HepG2 (cell line): ENCODE measurements around the gene MTIF2. TPM values are rescaled to one million over a fixed set of nuclear protein-coding genes. Genes with fewer than 3 reads are reported as not detected.

Source experiments
- ATAC-seq: fragments of 200-7000 bp; cut with Tn5 transposase; 3 replicates; pipeline ENCODE4 v1.9.1; 2020; ENCODE audit warnings: mild to moderate bottlenecking, moderate library complexity
- BruUV-seq: library from RNA; stranded (reverse); fragments of 400-500 nt; replicated peaks from 2 replicates; lab custom pipeline; 2021; lab: Mats Ljungman, UMichigan
- CTCF ChIA-PET: fragments of 300-600 bp; formaldehyde crosslinking; extraction: SDS; loops from one replicate; lab custom pipeline; 2021; ENCODE audit warnings: low total read pairs, inconsistent platforms, low intra/inter-chr PET ratio; lab: Yijun Ruan, JAX
- POLR2A ChIA-PET: fragments of 350-600 bp; sonication (Branson Sonifier 250); formaldehyde crosslinking; loops from one replicate; lab custom pipeline; 2020; ENCODE audit warnings: antibody characterized with exemption, inconsistent platforms; lab: Yijun Ruan, JAX
- DNase-seq: peaks from one replicate; pipeline ENCODE4 v3.0.0-alpha.2; 2015; ENCODE audit warnings: low spot score
- FAIRE-seq: peaks from 3 replicates; lab custom pipeline; 2011; peaks lifted over from hg19 to GRCh38; lab: Jason Lieb, UNC
- H2AFZ ChIP-seq: one replicate; pipeline ENCODE4 v1.6.1; 2011; ENCODE audit warnings: low read length, inconsistent platforms
- H3K27ac ChIP-seq: fragments of 300-600 bp; 3 replicates; pipeline ENCODE4 v1.8.0; 2011; ENCODE audit warnings: mixed run types, mild to moderate bottlenecking, mixed read lengths, low read length, inconsistent platforms; ENCODE audit not compliant: insufficient read depth; ENCODE audit errors: extremely low read length
- H3K27me3 ChIP-seq, 2 experiments: fragments of 200-600 bp in 1 of 2; 2 replicates in 1 of 2; 3 replicates in 1 of 2; pipeline versions ENCODE4 v1.6.0 to v1.8.0; 2011; ENCODE audit warnings: low read length in 2 of 2, mild to moderate bottlenecking in 2 of 2, moderate library complexity in 2 of 2, inconsistent platforms in 1 of 2; ENCODE audit not compliant: insufficient read depth in 2 of 2, control insufficient read depth in 1 of 2
- H3K36me3 ChIP-seq, 2 experiments: fragments of 200-600 bp in 1 of 2; replicated peaks in 1 of 2; 2 replicates in 1 of 2; 3 replicates in 1 of 2; pipeline versions ENCODE4 v1.5.1 to v1.8.0; 2011; ENCODE audit warnings: low read length in 2 of 2, inconsistent platforms in 1 of 2; ENCODE audit not compliant: insufficient read depth in 2 of 2, control insufficient read depth in 1 of 2
- H3K4me1 ChIP-seq: 2 replicates; pipeline ENCODE4 v1.5.1; 2012; ENCODE audit warnings: low read length, inconsistent platforms; ENCODE audit not compliant: insufficient read depth
- H3K4me2 ChIP-seq: 2 replicates; pipeline ENCODE4 v1.6.0; 2011; ENCODE audit warnings: low read depth, low read length, inconsistent platforms
- H3K4me3 ChIP-seq, 3 experiments: fragments of 200-600 bp in 1 of 3; sonication (generic), shearing (Covaris generic) in 1 of 3; replicated peaks in 1 of 3; 2 replicates each; pipeline ENCODE4 v1.5.1; 2011 to 2016; ENCODE audit warnings: low read length in 3 of 3, inconsistent platforms in 2 of 3, low read depth in 2 of 3, mild to moderate bottlenecking in 2 of 3, control low read depth in 1 of 3, mixed read lengths in 1 of 3; ENCODE audit not compliant: insufficient read depth in 1 of 3
- H3K79me2 ChIP-seq: one replicate; pipeline ENCODE4 v1.6.1; 2011; ENCODE audit warnings: low read length, inconsistent platforms; ENCODE audit not compliant: insufficient read depth
- H3K9ac ChIP-seq: 2 replicates; pipeline ENCODE4 v1.6.0; 2011; ENCODE audit warnings: mild to moderate bottlenecking, low read depth, low read length, inconsistent platforms; ENCODE audit not compliant: insufficient read depth
- H3K9me3 ChIP-seq: 2 replicates; pipeline ENCODE4 v1.5.1; 2012; ENCODE audit warnings: mild to moderate bottlenecking, low read length
- H4K20me1 ChIP-seq: 2 replicates; pipeline ENCODE4 v1.6.0; 2011; ENCODE audit warnings: inconsistent platforms, mild to moderate bottlenecking, low read length, moderate library complexity; ENCODE audit not compliant: insufficient read depth
- BCL6 ChIP-seq: IDR thresholded peaks from 2 replicates; pipeline ENCODE4 v1.6.1; 2016; ENCODE audit warnings: missing genetic modification reagents, missing compliant biosample characterization
- BHLHE40 ChIP-seq: IDR thresholded peaks from 2 replicates; pipeline ENCODE4 v1.6.1; 2011; ENCODE audit warnings: low read length, improper control_type of control experiment
- SMAD3 ChIP-seq: sonication (generic); formaldehyde crosslinking; IDR thresholded peaks from 2 replicates; pipeline ENCODE4 v1.4.0; 2020; ENCODE audit warnings: missing genetic modification reagents
- U2AF1 ChIP-seq: fragments of 200-400 bp; formaldehyde crosslinking; optimal IDR thresholded peaks from 2 replicates; pipeline ENCODE3; 2017; ENCODE audit warnings: mild to moderate bottlenecking, low read depth, low read length
- ZNF343 ChIP-seq: sonication (generic); formaldehyde crosslinking; IDR thresholded peaks from 2 replicates; pipeline ENCODE4 v1.4.0; 2020; ENCODE audit warnings: mild to moderate bottlenecking, missing genetic modification reagents
- ZNF350 ChIP-seq: sonication (generic); formaldehyde crosslinking; IDR thresholded peaks from 2 replicates; pipeline ENCODE4 v1.4.0; 2020; ENCODE audit warnings: mild to moderate bottlenecking, low read depth, missing genetic modification reagents, borderline replicate concordance
- WGBS: methylation state at CpG from one replicate; pipeline ENCODE4 v1.1.6; 2017; ENCODE audit warnings: low lambda C conversion rate; 5-methylcytosine and 5-hydroxymethylcytosine counted together
- in situ Hi-C: cut with HindIII; loops from 2 replicates; pipeline ENCODE4 v1.10.0; 2017; ENCODE audit warnings: low pct_unique_long_range_greater_than_20kb; ENCODE audit not compliant: extremely low pct_ligation_motif_present
- intact Hi-C: fragments of 100-400 bp; cut with micrococcal nuclease; formaldehyde crosslinking; loops from one replicate; pipeline ENCODE4 v1.10.0; 2022; ENCODE audit not compliant: unreplicated experiment
- polyA plus RNA-seq, 8 experiments: library from polyadenylated mRNA; depleted of rRNA in 3 of 8; stranded (reverse) in 7 of 8; unstranded in 1 of 8; fragments of >200 nt; fragmentation: Illumina TruSeq in 4 of 8; extraction: Trizol in 4 of 8; gene quantifications; 2 replicates each; pipeline versions ENCODE4 v1.2.1 to v1.2.3, GENCODE V29; 2011 to 2016; ENCODE audit warnings: low read depth in 4 of 8, missing spikeins in 1 of 8, mixed read lengths in 1 of 8; ENCODE audit not compliant: insufficient read depth in 1 of 8
- total RNA-seq, 5 experiments: library from RNA; depleted of rRNA; stranded (reverse); fragments of >200 nt; fragmentation: Illumina TruSeq; extraction: Trizol; gene quantifications; 2 replicates each; pipeline ENCODE4 v1.2.3, GENCODE V29; 2016; ENCODE audit warnings: low read depth in 1 of 5
- TF ChIP-seq, protein P1 (sequence below), 2 experiments: IDR thresholded peaks; 2 replicates each; pipeline ENCODE4 v1.6.1; 2011 to 2012; ENCODE audit warnings: low read length in 2 of 2, borderline replicate concordance in 1 of 2, low read depth in 1 of 2, mild to moderate bottlenecking in 1 of 2, moderate library complexity in 1 of 2

MTIF2 gene
- total and polyA plus RNA-seq, 2 of the 13 experiments (the other 11 are each of a cell fraction or from before 2014, with no cell fraction given): 32.1 to 92.1 TPM

DNA sequence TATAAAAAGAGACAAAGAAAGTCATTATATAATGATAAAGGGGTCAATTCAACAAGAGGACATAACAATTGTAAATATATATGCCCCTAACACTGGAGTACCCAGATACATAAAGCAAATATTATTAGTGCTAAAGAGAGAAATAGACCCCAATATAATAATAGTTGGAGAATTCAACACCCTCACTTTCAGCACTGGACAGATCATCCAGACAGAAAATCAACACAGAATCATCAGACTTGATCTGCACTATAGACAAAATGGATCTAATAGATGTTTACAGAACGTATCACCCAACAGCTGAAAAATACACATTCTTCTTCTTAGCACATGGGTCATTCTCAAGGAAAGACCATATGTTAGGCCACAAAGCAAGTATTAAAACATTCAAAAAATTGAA lies 68.6 kb downstream of the MTIF2 start:
- BruUV-seq: no TSS peak
- 95% methylated on average over 1 of the region's 1 CpG for WGBS
- POLR2A ChIA-PET: no interaction called here

More for the DNA sequence above, 68.6 kb downstream of the MTIF2 start:
- Histone ChIP-seq H3K9me3 (peaks cover 10% of the 10 kb centered on the region; the same call in 1 of the 2 replicates), H3K27ac (no peak overlapping the region), H4K20me1 (no peaks in the 10 kb centered on the region), H3K9ac (no peak overlapping the region), H3K4me1 (no peaks in the 10 kb centered on the region), H3K36me3 (peaks cover 7 to 11% of the 10 kb centered on the region in 2 experiments; a peak in 3 of 5 replicates), H2AFZ (no peak overlapping the region), H3K79me2 (no peaks in the 10 kb centered on the region), H3K4me2 (no peak overlapping the region), H3K4me3 (no peak overlapping the region), H3K27me3 (no peaks in the 10 kb centered on the region)
- DNase-seq (no peak), FAIRE-seq (no peak), ATAC-seq (no peak)
- CTCF ChIA-PET: no interaction called here
- intact Hi-C loops (no loop called here), in situ Hi-C loops (no loop called here)
- no peak for TF ChIP-seq BHLHE40
- no peak for TF ChIP-seq U2AF1
- TF ChIP-seq, protein P1, sequence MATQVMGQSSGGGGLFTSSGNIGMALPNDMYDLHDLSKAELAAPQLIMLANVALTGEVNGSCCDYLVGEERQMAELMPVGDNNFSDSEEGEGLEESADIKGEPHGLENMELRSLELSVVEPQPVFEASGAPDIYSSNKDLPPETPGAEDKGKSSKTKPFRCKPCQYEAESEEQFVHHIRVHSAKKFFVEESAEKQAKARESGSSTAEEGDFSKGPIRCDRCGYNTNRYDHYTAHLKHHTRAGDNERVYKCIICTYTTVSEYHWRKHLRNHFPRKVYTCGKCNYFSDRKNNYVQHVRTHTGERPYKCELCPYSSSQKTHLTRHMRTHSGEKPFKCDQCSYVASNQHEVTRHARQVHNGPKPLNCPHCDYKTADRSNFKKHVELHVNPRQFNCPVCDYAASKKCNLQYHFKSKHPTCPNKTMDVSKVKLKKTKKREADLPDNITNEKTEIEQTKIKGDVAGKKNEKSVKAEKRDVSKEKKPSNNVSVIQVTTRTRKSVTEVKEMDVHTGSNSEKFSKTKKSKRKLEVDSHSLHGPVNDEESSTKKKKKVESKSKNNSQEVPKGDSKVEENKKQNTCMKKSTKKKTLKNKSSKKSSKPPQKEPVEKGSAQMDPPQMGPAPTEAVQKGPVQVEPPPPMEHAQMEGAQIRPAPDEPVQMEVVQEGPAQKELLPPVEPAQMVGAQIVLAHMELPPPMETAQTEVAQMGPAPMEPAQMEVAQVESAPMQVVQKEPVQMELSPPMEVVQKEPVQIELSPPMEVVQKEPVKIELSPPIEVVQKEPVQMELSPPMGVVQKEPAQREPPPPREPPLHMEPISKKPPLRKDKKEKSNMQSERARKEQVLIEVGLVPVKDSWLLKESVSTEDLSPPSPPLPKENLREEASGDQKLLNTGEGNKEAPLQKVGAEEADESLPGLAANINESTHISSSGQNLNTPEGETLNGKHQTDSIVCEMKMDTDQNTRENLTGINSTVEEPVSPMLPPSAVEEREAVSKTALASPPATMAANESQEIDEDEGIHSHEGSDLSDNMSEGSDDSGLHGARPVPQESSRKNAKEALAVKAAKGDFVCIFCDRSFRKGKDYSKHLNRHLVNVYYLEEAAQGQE (IDR thresholded peaks at IDR 0.05; ENCODE audit: borderline replicate concordance in 1 of 2, low read depth in 1 of 2, low read length in 2 of 2): peak in 1 of 2 experiments; percentile 60; a peak in 1 of 4 replicates
- no peak for TF ChIP-seq BCL6
- no peak for TF ChIP-seq SMAD3 (CRISPR knock-in tag)
- no peak for TF ChIP-seq ZNF350 (CRISPR knock-in tag)
- TF ChIP-seq ZNF343: no peak
